Subcutaneous preadipocyte (primary cell): Measurements from ENCODE around the gene MYO15A. TPM values are rescaled to one million over a fixed set of nuclear protein-coding genes. Genes with fewer than 3 reads are reported as not detected.

ENCODE experiments used
- total RNA-seq: library from RNA; depleted of rRNA; stranded (reverse); fragments of >200 nt; gene quantifications from 2 replicates; pipeline ENCODE4 v1.2.3, GENCODE V29; 2012

MYO15A gene, protein sequence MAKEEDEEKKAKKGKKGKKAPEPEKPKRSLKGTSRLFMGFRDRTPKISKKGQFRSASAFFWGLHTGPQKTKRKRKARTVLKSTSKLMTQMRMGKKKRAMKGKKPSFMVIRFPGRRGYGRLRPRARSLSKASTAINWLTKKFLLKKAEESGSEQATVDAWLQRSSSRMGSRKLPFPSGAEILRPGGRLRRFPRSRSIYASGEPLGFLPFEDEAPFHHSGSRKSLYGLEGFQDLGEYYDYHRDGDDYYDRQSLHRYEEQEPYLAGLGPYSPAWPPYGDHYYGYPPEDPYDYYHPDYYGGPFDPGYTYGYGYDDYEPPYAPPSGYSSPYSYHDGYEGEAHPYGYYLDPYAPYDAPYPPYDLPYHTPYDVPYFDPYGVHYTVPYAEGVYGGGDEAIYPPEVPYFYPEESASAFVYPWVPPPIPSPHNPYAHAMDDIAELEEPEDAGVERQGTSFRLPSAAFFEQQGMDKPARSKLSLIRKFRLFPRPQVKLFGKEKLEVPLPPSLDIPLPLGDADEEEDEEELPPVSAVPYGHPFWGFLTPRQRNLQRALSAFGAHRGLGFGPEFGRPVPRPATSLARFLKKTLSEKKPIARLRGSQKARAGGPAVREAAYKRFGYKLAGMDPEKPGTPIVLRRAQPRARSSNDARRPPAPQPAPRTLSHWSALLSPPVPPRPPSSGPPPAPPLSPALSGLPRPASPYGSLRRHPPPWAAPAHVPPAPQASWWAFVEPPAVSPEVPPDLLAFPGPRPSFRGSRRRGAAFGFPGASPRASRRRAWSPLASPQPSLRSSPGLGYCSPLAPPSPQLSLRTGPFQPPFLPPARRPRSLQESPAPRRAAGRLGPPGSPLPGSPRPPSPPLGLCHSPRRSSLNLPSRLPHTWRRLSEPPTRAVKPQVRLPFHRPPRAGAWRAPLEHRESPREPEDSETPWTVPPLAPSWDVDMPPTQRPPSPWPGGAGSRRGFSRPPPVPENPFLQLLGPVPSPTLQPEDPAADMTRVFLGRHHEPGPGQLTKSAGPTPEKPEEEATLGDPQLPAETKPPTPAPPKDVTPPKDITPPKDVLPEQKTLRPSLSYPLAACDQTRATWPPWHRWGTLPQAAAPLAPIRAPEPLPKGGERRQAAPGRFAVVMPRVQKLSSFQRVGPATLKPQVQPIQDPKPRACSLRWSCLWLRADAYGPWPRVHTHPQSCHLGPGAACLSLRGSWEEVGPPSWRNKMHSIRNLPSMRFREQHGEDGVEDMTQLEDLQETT (N-terminal part only)
- 0.20 and 1.1 TPM in 2 replicates for total RNA-seq

DNA sequence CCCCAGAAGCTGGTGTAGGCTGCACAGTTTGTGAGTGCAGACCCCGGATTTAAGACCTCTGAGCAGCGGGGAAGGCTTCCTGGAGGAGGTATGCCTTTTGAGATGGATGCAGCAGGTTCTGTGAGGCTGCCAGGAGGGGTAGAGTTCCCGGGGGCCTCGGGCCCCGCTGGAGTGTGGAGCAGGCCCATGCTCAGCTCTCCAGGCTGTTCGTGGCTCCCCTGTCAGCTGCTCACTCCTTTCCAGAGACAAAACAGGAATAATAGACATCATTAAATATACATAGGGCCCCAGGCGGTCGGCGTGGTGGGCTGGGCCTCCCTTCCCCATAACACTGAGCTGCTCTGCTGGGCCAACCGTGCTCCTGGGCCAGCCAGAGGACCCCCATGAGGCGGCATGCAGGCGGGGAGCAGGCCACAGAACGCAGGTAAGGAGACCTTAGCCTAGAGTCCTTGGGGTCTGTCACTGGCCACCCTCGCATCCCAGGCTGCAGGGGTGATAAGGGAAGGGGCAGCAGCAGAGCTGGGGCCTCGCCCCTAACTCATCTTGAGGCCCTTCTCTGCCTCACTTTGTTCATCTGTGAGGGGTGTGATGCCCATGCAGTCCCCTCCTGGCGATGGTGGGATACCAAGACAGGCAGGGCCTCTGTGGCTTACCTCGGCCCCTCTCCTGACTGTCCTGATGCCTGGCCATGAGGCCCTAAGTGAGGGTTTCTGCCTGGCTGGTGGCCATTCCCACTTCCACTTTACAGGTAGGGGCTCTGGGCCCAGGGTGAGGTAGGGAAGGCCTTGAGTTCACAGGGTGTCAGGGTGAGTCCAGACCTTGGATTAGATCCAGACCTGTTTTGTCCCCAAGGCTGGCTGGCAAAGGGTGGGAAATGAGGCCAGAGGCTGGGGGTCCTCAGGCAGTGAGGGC, at the start of gene MYO15A:
TSS of gene MYO15A (plus strand) at position 356 of the 912 bp plus-strand sequence. CDS start 10,045 bp downstream, outside the sequence.

DNA sequence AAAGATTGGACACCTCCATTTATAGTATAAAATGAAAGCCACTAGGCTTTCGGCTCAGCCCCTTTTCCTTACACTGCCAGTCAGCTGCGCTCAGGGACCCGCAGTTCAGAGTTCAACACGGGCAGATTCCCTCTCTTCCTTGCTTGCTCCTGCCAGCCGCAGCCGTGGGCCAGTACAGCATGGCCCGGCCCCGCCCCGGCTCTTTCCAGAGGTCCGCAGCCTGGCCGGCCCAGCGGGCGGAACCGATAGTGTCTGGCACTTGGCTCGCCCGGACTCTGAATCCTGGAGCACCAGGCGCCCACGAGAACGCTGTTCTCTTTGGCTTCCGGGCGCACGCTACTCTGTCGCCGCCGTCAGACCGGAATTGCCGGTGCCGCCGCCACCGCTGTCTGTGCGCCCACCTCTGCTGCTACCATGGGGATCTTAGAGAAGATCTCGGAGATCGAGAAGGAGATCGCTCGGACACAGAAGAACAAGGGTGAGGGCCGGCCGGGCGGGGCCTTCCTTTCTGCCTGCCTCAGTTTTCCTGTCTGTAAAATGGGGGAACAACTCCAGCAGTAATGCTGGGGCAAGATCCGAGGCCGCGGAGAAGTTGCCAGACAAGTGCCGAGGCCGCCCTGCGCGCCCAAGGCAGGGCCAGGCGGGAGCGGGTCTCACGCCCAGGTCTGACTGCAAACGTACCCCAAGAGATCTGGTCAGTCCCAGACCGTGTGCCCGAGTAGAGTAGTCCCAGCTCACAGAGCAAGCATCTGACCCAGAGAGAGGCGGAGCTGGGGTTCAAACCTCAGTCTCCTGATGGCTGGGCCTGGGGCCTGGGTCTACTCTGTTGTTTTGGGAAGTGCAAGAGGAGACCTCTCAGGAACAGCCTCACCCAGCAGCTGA, 20.7 kb upstream of the MYO15A start, which contains the start of gene DRG2:
TSS of gene DRG2 (plus strand) at position 339 of the 882 bp plus-strand sequence. CDS start at position 415, 76 bp downstream.

DNA sequence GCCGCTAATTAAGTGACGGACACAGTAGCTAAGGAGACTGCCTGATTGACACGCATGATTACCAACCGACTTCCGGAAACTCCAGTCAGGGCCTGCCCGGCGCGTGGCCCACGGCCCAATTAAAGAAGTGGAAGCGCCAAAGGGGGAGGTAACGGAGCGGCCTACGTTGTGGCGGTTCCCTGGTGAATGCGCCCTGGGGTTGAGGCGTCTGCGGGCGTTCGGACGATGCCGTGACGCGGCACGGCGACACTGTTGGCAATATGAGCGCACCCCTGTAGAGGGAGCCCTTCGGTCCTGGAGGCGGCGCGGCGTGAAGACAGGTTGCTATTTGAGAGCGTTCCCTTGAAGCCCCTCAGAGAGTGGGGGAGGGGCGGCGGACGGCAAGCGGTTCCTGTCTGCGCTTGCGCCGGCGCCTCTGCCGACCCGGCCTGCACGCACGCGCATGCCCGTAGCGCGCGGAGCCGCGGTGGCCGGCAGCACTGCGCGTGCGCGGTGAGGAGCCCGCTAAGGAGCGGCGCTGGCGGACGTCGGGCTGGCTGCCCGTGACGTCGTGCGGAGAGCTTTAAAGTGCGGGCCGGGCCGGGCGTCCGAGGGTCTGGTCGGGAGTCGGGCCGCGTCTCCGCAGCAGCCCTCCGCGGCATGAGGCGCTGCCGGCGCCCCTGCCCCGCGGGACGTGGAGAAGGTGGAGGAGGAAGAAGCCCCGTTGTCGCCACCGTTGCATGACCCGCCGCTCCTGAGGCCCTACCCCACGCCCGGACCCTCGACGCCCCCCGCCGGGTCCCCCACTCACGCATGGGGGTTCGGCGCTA, 75.0 kb downstream of the MYO15A start, which contains the start of gene ALKBH5:
TSS of gene ALKBH5 (plus strand) at position 495 of the 809 bp plus-strand sequence. CDS start 416 bp downstream, outside the sequence.

DNA sequence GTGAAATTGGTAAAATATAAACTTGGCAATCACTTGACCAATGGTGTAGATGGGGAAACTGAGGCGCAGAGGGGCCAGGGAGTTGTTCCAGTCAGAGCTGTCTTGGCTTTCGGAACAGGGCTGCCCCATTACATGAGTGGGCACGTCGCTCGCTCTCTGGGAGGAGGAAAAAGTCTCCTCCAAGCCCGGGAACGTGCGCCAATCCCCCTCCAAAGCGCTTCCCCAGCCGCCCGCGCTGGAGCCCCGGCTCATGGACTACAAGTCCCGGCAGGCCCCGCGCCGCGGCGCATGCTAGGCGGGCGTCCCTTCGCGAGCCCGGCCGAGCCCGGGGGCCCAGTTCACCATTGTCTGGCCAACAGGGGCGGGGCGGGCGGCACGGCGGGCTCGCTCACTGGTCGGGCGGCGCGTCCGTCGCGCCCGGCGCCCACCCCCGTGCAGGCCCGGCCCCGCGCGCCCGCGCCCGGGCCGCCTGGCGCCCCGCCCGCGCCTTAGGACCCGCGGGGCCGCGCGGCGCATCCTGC, 116.6 kb downstream of the MYO15A start, which contains the start of gene LLGL1:
TSS of gene LLGL1 (plus strand) at position 515 of the 521 bp plus-strand sequence. CDS start 48 bp downstream, outside the sequence.

Other genes with a start within 250 kb of the MYO15A start
- gene TOM1L2, start 136.4 kb upstream of the MYO15A start, total RNA-seq: 27.6 and 40.5 TPM in 2 replicates
- gene DRC3, start 135.9 kb upstream of the MYO15A start, total RNA-seq: 0.37 and 0.39 TPM in 2 replicates
- gene ATPAF2, start 69.6 kb upstream of the MYO15A start, total RNA-seq: 16.6 and 20.6 TPM in 2 replicates
- 9.6 and 9.8 TPM in 2 replicates for gene GID4, start 69.3 kb upstream of the MYO15A start, total RNA-seq
- 38.6 and 46.9 TPM in 2 replicates for gene DRG2, start 20.8 kb upstream of the MYO15A start, total RNA-seq
- 76.8 and 96.6 TPM in 2 replicates for gene ALKBH5, start 75.1 kb downstream of the MYO15A start, total RNA-seq
- gene LLGL1, start 116.9 kb downstream of the MYO15A start, total RNA-seq: 43.4 and 46.1 TPM in 2 replicates
- 257 and 272 TPM in 2 replicates for gene FLII, start 150.0 kb downstream of the MYO15A start, total RNA-seq
- gene MIEF2, start 151.9 kb downstream of the MYO15A start, total RNA-seq: 6.5 and 9.9 TPM in 2 replicates
- 22.8 and 42.4 TPM in 2 replicates for gene TOP3A, start 206.2 kb downstream of the MYO15A start, total RNA-seq
- 15.1 and 20.3 TPM in 2 replicates for gene SMCR8, start 206.5 kb downstream of the MYO15A start, total RNA-seq